Measurements from ENCODE around the gene MAP1LC3B.

Gene MAP1LC3B

GRCh38 chr16:87409781-87410180 is 17.6 kb downstream of the MAP1LC3B start:
- DNase-seq (ENCODE audit: low read depth in 2 of 2), result no peak

DNA sequence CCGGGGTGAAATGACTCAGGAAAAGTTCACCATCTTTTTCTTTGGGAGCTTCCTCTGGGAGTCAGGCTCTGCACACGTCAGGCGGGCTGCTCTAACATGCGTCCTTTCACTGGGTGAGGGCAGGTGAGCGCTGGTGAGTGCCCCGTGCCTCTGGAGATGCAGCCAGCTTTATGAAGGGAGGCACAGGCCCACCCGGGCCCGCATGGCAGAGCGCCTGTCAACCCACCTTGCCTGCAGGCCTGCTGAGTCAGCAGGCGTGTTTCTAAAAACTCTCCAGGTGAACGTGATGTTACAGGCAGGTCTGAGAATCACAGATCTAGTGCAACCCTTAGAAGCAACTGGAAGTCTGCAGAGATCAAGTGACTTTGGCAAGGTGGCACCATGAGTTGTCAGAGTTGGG is 18.4 kb downstream of the MAP1LC3B start:
- DNase-seq (ENCODE audit: low read depth in 2 of 2), result no peak

DNA sequence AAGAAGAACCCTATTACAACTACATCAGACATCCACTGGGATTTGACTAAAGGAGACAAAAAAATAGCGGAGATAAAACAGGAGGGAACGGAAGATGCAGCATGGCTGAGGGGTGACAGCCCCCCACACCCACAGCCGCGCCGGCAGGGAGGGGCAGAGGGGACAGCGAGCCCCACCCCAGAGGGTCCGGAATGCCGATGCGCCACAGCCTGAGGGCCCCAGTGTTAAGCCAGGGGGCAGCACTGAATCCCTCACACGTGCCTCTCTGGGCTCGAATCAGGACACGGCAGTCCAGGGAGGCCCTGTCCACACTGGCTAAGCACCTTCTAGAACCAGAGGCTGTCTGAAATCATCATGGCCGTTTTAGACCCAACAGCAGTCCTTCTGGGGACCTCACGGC is 18.8 kb downstream of the MAP1LC3B start:
- DNase-seq (ENCODE audit: low read depth in 2 of 2), result no peak

- DNase-seq (ENCODE audit: low read depth in 2 of 2), result no peak
These were observed 19.5 kb downstream of the MAP1LC3B start for GRCh38 chr16:87411375-87412271.

GRCh38 chr16:87412371-87412995 is 20.3 kb downstream of the MAP1LC3B start:
- no peak for DNase-seq (ENCODE audit: low read depth in 2 of 2)

DNA sequence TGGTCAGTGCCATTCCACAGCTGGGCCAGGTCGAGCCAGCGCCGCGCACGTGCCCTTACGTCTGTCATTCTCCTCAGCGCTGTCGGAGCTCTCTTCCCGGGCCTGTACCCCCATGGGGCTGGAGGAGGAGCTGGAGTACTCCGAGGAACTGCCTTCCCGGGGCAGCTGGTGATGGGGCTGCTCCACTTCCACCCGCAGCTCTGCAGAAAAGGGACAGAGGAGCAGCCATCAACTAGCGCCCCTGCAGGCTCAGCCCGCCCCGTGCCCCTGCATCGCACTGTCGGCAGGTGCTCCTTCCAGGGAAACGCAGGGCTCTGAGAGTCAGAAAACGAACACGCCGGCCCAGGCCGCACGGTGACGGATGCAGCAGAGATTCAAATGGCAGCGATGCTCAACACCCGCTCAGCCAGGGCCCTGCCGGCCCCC is 20.9 kb downstream of the MAP1LC3B start:
- DNase-seq (ENCODE audit: low read depth in 2 of 2), result no peak

DNA sequence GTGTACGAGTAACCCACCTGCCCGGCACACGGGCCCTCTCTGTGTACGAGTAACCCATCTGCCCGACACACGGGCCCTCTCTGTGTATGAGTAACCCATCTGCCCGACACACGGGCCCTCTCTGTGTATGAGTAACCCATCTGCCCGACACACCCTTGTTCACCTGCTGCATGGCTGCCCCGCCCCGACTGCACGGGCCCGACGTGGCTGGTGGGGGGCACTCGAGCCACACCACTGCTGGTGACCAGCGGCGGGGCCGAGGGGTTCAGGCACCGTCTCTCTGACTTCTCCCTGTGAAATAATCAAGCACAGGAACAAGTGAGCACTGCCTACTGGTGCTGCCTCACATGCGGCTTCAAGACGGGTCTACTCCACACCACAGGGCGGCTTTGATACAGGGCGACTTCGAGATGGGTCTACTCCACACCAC is 22.1 kb downstream of the MAP1LC3B start:
- no peak for DNase-seq (ENCODE audit: low read depth in 2 of 2)

GRCh38 chr16:87415441-87415840 is 23.3 kb downstream of the MAP1LC3B start:
- no peak for DNase-seq (ENCODE audit: low read depth in 2 of 2)

- no peak for DNase-seq (ENCODE audit: low read depth in 2 of 2)
These were observed 24.8 kb downstream of the MAP1LC3B start for GRCh38 chr16:87416826-87417527.

- DNase-seq (ENCODE audit: low read depth in 2 of 2), result no peak
These were observed 25.4 kb downstream of the MAP1LC3B start for GRCh38 chr16:87417528-87417910.

DNA sequence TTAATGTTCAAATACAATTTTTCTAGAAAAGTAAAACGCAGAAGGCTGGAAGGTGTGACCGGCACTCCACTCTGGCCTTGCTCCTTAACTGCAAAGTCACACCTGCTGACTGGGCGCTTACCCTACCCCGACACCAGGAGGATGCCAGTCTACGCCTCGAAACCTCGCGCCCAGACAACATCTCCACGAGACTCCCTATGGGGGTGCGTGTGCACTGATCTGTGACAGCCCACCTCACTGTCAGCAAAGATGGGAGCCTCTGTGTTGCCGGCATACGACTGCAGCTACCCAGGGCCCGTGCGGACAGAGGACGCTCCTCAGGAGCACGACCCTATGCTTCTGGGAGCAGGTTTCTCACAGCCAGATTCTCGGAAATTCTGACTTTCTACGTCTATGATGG is 26.1 kb downstream of the MAP1LC3B start:
- no peak for DNase-seq (ENCODE audit: low read depth in 2 of 2)

- no peak for DNase-seq (ENCODE audit: low read depth in 2 of 2)
These were observed 26.5 kb downstream of the MAP1LC3B start for GRCh38 chr16:87418644-87419043.

- no peak for DNase-seq (ENCODE audit: low read depth in 2 of 2)
These were observed 28.2 kb downstream of the MAP1LC3B start for GRCh38 chr16:87420026-87421002.

GRCh38 chr16:87421003-87421912 is 29.1 kb downstream of the MAP1LC3B start:
- DNase-seq (ENCODE audit: low read depth in 2 of 2), result no peak

- DNase-seq (ENCODE audit: low read depth in 2 of 2), result no peak
These were observed 30.0 kb downstream of the MAP1LC3B start for GRCh38 chr16:87422106-87422505.

DNA sequence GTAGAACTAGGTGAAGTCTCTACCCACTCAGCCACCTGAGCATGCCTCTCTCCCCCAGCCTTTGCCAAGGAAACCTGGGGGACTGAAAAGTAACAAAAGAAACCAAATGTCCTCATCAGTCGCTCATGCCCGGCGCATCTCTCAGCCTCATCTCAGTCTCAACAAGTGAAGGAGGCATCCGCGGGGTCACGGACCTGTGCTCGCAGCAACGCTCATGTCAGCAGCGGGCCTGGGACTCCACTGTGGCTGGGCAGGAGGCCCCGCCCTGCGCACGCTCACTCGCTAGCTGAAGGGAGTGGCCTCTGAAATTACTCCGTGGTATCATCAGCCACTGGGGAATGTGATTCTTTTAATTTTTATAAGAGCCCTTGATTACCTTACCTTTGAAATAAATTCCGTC is 31.3 kb downstream of the MAP1LC3B start:
- no peak for DNase-seq (ENCODE audit: low read depth in 2 of 2)

DNA sequence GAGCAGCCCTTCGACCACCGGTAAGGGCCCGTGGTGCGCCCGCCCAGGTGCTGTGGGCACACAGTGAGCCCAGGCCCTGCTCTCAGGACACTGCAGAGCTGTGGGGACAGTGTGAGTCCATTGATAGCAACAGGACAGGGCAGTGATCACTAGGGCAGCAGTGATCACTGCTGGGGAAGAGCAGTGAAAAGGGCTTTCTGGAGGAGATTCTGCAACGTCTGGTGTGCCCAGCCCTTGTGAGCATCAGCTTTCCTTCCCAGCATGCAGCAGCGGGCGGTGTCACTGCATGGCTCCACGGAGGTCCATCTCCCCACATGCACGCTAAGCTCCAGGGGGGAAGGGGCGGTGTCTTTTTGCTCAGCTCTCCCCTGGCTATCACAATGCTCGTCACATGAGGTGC is 32.1 kb downstream of the MAP1LC3B start:
- DNase-seq (ENCODE audit: low read depth in 2 of 2), result no peak

DNA sequence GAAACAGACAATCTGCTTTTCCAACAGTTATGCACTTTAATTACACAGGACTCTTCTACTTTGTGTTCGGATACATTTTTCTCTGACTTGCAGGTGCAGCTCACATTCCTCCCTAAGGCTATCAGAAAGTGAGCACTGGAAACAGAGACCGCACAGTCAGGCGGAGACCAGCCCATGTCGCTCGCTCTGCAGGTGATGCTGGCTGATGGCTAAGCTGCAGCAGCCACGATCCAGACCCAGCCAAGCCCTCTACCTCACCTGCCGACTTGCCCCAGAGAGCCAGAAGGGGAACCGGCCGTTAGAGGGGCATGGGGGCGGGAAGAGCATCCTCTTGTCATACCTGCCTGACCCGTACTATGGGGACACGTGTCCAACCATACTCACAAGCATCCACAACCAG is 33.8 kb downstream of the MAP1LC3B start:
- no peak for DNase-seq (ENCODE audit: low read depth in 2 of 2)

GRCh38 chr16:87426423-87427215 is 34.5 kb downstream of the MAP1LC3B start:
- DNase-seq (ENCODE audit: low read depth in 2 of 2), result no peak

DNA sequence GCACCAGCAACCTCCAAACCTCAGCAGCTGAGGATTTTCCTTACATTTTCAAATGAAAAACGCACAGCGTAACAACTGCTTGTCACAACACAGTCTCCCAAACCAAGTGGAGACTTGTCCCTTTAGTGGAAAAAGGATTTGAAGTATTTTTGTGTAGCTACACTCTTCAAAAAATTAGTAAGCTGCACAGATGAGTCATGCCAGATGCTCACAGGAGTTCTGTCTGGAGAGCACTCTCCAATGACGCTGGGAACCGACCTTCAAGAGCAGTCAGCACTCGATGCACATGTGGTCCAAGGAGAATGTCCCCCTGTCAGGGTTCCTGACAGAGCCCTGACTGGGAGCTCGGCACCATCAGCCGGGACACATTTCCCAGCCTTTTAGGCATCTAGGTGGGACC is 39.8 kb downstream of the MAP1LC3B start:
- no peak for DNase-seq (ENCODE audit: low read depth in 2 of 2)
